GM18861 (cell line): Measurements from ENCODE around the gene ZNF280B.

Source experiments
- ATAC-seq: cut with Tn5 transposase; IDR thresholded peaks from one replicate; pipeline ENCODE4 v1.9.1; 2021; ENCODE audit not compliant: unreplicated experiment

The ZNF280B gene, protein sequence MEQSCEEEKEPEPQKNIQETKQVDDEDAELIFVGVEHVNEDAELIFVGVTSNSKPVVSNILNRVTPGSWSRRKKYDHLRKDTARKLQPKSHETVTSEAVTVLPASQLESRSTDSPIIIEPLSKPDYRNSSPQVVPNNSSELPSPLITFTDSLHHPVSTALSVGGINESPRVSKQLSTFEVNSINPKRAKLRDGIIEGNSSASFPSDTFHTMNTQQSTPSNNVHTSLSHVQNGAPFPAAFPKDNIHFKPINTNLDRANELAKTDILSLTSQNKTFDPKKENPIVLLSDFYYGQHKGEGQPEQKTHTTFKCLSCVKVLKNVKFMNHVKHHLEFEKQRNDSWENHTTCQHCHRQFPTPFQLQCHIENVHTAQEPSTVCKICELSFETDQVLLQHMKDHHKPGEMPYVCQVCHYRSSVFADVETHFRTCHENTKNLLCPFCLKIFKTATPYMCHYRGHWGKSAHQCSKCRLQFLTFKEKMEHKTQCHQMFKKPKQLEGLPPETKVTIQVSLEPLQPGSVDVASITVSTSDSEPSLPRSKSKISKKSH

GRCh38 chr22:22508274-22509176 is at the start of gene ZNF280B:
ZNF280B (minus strand) TSS chr22:22508742; CDS start chr22:22489398, 19,344 bp downstream.
- peak; percentile 86 for ATAC-seq

- ATAC-seq = no peak
These were observed 48.7 kb upstream of the ZNF280B start for GRCh38 chr22:22556995-22557925.

DNA sequence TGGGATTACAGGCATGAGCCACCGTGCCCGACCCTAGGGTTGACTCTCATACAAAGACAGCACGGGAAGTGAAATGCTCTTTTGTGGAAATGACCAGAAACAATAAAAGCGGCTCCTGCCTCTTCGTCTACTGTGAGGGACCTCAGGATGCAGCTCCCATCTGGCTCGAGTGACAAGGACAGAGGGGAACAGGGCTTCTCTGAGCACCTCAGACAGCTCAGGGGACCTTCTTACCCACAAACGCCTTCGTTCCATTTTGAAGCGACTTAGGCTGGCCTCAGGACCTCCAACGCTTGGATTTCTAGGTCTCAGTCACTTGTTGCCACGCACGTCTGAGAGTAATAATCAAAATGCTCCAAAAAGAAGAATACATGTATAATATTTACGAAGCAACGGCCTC is 48.0 kb upstream of the ZNF280B start:
- ATAC-seq = no peak

- ATAC-seq = no peak
These were observed 47.1 kb upstream of the ZNF280B start for GRCh38 chr22:22555596-22555995.

DNA sequence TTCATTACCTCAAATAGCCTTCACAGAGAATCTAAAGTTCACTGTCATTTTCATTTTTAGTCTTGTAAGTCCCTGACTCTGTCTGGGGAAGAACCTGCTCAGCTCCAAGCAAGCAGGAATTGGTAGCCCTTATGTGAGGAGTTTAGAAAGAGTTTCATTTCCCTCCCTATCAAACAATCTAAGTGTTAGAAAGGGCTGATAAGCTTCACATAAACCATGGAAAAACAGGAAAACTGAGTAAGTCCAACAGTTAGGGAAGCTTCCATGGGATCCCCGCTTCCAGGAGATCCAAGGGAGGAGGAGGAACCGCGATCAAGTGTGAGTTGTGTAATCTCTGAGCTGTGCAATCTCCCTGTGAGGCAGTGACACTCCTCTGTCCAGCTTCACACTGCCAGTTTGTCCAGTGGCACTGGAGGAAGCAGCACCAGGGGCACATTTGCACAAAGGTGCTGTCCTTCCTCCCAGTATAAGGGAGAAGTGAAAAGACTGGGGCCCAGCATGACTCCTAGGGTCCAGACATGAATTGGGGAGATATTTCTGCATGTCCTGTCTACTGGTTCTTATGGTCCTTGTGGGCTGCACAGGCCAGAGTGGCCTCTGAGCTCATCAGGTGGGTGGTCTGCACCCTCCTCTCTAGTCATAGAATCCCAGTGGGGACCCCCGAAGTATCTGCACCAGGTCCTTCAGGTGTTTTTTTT is 46.2 kb upstream of the ZNF280B start:
- no peak for ATAC-seq

- no peak for ATAC-seq
These were observed 45.4 kb upstream of the ZNF280B start for GRCh38 chr22:22553735-22554586.

- no peak for ATAC-seq
These were observed 44.6 kb upstream of the ZNF280B start for GRCh38 chr22:22553141-22553540.

- no peak for ATAC-seq
These were observed 44.1 kb upstream of the ZNF280B start for GRCh38 chr22:22552630-22553029.

- no peak for ATAC-seq
These were observed 42.4 kb upstream of the ZNF280B start for GRCh38 chr22:22550789-22551434.

GRCh38 chr22:22548910-22549309 is 40.4 kb upstream of the ZNF280B start:
- ATAC-seq = no peak

DNA sequence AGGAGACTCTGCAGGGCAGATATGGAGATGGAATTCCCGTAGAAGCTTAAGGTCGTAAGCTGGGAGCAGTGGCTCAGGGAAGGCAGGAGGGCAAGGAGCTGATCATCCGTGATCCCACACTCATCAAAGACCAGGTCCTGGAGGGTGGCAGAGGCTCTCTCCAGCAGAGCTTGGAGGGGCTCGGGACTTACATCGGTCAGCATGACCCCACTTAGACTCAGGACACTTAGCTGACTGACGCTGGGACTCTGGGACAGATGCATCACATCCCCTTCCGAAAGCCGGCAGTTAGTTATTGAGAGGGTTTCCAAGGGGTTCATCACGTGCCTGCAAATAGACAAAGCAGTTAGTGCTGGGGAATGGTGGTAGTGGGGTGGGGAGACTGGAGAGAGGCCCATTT is 39.8 kb upstream of the ZNF280B start:
- no peak for ATAC-seq

DNA sequence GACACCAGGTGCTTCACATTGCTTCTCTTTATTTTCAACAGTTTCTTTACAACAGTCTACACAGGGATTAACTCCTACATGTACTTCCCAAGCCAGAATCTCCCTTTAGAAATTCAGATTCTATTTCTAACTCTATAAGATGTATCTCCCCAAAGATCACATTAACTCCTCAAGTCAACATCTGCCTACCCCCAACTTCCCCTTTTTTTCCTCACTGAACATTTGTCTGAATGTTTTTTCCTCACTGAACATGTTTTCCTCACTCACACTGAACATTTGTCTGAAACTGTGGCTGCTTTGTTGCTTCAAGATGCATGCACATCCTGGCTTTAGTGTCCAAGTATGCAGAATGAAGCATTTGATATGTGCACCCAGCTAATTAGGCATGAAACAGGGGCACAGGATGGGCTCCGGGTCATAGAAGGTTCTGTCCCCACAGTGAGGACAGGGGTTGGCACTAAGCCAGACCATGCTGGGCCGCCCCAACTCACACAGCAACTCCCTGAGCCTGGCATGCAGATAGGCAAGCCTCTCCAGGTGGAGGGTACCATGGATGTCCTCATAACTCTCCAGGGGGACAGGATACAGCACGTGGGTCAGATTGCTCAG is 39.3 kb upstream of the ZNF280B start:
- ATAC-seq = no peak

GRCh38 chr22:22547226-22547625 is 38.7 kb upstream of the ZNF280B start:
- ATAC-seq = no peak

DNA sequence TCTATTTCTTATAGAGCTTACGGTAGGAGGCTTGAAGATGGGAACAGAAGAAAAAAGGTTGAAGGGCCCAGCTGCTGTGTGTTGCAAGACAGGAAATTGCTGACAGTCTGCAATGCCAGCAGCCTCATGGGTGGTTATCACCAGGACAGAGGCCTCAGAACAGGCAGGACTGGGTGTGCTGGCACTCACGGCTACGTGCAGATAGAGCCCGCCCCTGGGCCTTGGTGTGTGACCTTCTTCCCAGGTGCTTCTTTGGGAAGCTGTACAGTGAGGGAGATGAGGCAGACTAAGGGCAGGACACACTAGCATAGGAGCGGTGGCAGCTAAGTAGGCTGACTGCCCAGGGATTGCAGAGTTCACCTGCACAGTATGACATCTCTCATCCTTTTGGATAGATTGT is 37.9 kb upstream of the ZNF280B start:
- no peak for ATAC-seq

DNA sequence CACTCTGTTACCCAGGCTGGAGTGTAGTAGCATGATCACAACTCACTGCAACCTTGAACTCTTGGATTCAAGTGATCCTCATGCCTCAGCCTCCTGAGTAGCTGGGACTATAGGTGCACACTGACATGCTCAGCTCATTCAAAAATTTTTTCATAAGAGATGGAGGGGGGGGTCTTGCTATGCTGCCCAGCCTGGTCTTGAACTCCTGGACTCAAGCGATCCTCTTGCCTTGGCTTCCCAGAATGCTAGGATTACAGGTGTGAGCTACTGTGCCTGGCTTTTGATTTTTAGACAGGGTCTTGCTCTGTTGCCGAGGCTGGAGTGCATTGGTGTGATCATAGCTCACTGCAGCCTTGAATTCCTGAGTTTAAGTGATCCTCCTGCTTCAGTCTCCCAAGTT is 36.5 kb upstream of the ZNF280B start:
- ATAC-seq = no peak

DNA sequence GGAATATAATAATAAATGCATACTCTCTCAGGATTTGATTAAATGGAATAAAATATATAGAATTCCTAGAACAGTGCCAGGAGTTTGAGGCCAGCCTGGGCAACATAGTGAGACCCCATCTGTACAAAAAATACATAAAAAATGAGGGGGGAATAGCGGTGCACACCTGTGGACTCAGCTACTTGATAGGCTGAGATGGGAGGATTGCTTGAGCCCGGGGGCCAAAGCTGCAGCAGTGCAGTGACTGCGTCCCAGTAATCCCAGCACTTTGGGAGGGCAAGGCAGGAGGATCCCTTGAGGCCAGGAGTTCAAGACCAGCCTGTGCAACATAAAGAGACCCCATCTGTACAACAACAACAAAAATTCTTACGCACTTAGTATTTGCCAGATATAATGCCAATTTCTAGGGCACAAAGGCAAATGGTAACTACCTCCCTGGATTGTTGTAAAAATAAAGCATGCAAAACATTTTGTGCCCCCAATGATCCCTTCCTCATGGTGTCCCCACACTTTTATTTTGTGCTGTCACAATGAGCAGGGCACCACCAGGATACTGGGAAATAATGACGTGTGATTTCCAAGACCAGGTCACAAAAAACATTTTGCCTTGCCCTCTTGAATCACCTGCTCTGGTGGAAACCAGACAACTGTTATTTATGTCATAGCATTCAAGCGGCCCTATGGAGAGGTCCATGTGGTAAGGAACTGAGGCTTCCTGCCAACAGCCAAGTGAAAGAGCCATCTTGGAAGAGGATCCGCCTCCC is 29.9 kb upstream of the ZNF280B start:
- ATAC-seq = no peak

GRCh38 chr22:22536916-22537315 is 28.4 kb upstream of the ZNF280B start:
- ATAC-seq = no peak
